NCI-H748 (cell line): ENCODE data around the gene SORT1.
"Not testable (repeated sequence)": the region's sequence is repeated elsewhere in the genome, so short reads cannot be mapped to it uniquely, and the experiment has no call there.

Source experiments
- DNase-seq: peaks from one replicate; lab custom pipeline; 2025; ENCODE audit not compliant: unreplicated experiment; lab: John Stamatoyannopoulos, UW

Gene SORT1

DNA sequence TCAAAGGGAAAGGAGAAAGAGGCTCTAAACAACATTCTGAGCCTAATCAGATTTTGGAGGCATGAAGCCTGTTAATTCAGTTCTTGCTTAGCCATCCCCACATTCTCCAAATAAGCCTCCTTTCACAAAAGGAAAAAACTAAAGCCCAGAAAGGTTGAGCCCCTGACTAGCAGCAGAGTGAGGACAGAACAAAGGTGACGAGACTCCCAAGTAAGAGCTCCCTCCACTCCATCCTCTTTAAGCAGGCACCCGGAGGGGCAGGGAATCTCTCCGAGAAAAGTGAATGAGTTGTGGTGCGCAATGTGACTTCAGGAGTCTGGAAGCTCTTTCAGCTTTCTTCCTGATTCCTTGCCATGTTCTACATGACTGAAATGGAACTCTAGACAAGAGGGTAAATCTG lies 47.5 kb downstream of the SORT1 start:
- DNase-seq = no peak

- no peak for DNase-seq
These were observed 50.2 kb downstream of the SORT1 start for GRCh38 chr1:109347511-109347910.

GRCh38 chr1:109341944-109342930 lies 55.5 kb downstream of the SORT1 start:
- no peak for DNase-seq

- no peak for DNase-seq
These were observed 59.1 kb downstream of the SORT1 start for GRCh38 chr1:109338608-109339007.

- DNase-seq = no peak
These were observed 59.6 kb downstream of the SORT1 start for GRCh38 chr1:109338091-109338490.

DNA sequence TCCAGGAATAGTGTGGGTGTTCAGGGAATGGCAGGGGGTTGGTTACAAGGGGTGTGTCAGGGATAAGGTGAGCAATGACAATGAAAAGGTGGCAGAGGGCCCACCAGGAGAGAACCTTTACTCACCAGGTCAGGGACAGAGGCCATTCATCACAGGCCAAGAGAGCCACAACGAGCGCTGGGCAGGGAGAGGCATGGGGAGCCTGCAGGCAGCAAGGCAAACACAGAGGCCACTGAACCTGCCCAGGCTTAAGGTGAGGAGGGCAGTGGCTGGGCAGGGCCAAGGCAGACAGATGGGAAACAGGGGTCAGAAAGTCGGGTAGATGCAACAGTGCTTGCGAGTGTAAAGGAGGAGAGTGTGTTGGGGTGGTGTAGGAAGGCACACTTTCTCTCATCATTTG lies 62.6 kb downstream of the SORT1 start:
- DNase-seq = no peak

- DNase-seq = peak; percentile 11
These were observed 66.6 kb downstream of the SORT1 start for GRCh38 chr1:109331113-109331512.

DNA sequence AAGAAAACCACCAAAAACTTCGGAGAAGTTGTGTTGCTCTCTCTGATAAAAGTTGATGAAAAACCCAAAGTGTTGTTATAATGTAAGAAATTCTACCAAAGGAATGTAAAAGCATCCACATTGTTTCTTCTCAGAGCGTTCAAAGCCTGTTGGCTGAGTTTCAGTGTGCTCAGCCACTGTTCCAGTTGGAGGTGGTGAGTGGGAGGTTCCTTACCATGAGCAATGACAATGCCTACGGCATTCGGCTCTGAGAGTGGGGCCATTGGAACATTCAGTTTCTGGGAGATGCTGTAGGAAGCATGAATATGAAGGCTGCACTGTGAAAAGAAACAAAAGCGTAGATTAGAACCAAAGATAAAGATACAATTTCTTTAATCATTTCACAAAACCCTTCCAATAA lies 70.4 kb downstream of the SORT1 start:
- DNase-seq = no peak

DNA sequence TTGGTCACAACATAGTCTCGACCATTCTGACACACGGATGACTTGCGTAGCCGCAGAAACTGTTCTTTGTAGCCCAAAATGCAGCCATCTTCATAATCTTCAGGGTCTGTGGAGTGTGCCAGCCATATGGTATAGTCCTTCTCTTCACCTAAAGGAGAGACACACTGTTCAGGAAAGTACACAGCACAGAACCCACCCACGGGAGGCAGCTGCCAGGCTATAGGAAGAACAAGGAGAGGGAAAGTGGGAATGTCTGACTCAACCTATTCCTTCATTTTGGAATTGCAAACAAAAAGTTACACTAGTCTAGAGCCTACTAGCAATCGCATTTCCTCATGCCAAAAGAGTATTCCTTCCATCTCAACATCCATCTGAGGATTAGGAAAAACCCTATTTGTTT lies 74.7 kb downstream of the SORT1 start:
- DNase-seq = no peak

DNA sequence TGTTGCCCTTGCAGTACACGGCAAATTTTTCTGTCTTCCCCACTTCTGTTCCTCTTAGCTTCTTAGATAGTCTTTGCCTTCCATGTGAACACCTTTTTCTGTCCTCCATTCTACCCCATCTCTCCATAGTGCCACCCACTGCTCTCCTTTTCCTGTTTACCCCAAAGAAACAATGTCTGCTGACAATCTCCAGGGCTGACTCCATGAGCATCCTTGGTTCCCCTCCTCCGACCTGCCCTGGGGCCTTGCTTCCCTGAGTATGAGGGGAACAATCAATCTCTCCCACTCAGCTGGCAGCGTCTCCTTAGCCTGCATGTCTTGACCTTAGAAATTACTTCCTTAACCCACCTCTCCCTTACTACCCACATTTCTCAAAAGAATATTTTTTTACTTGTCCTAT lies 78.6 kb downstream of the SORT1 start:
- no peak for DNase-seq

- no peak for DNase-seq
These were observed 81.2 kb downstream of the SORT1 start for GRCh38 chr1:109316506-109316905.

DNA sequence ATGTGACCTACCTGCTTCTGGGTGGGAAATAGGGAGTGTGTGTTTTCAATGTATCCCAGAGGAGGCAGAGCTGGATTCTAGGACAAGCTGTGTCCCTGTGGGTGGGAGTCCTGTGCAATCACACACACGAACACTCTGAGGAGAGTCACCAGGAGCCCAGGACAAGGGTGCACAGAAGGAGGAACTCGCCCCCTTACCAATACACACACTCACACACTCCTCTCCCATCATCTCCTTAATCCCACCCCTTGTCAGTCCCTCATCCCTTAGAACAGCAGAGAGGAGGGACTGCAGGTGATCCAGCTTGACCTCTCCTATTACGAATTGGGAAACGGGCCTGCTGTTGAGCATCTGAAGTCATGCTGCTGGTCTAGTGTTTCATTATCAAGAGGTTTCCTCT lies 82.4 kb downstream of the SORT1 start:
- DNase-seq = no peak

- no peak for DNase-seq
These were observed 82.9 kb downstream of the SORT1 start for GRCh38 chr1:109314795-109315194.

DNA sequence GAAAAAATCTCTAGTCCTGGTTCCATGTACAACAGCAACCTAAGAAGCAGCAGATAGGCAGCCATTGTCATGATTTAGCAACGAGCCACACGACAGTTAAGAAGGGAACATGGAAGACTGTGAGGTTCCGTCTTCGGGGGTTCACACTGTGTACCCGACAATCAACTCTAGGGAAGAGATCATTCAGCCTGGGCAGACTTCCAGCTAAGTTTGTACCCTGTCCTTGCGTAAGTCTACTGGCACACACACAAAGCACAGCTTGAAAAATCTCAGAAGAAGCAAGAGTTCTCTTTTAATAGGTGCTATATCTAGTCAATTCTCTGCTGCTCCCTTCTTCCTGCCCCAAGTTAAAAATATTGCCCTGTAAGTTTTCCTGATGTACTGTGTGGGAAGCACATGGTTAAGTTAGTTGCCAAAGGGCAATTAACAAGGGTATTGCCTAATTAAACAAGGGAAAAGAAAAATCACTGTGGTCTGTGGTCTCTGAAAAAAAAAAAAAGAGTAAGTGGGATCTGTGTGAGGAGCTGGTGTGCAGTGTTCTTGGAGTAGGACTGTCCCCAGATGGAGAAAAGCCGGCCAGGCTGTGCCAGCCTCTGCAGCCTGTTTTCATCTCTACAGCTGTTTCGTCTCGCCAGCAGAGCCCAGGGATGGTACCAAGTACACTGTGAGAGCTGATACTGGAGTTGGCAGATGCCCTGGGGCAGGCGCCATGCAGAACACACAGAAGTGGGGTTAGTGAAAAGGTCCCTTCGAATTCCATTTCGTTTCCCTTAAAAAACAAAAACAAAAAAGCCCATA lies 84.5 kb downstream of the SORT1 start:
- no peak for DNase-seq

DNA sequence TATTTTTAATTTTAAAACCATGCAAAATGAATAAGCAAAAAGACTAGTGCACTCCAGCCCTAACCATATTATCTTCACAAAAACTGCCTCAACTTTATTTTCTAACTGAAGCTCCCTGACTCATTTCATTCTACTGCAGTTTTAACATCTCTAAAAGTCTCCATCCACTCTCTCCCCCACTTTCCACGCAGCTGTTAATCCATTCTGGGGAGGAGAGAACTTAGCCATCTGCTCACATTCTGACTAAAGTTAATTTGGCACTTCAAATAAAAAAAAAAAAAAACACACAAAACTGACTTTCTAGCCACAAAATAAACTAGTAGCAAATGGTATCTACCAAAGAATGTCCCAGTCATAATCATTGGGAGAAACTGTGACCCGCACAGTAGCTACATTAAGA lies 85.5 kb downstream of the SORT1 start:
- no peak for DNase-seq

GRCh38 chr1:109309347-109309746 lies 88.4 kb downstream of the SORT1 start:
- DNase-seq = no peak

- DNase-seq = peak; percentile 41
These were observed 90.3 kb downstream of the SORT1 start for GRCh38 chr1:109307274-109308021.

- no peak for DNase-seq
These were observed 90.9 kb downstream of the SORT1 start, which contains the start of gene MYBPHL for GRCh38 chr1:109306832-109307273. Gene MYBPHL, minus strand, starts transcription at chr1:109307011. Its CDS starts 20 bp downstream, at chr1:109306991.

DNA sequence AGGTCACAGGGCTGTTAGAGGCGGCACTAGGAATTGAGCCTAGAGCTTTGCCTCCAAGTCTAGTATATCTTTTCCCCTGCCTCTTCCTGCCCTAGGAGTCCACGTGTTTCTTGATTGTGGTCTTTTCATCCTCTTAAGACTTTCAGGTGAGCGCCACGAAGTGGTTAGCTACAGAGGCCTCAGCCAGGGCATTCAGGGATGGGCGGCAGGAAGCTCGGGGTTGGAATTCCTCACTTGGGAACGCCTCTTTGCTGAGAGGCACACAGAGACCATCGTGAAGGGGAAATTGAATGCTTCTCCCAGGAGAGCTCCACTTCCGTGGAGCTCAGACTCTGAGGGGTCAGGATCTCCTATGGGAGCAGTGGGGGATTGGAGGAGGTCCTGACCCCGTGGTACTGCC lies 91.7 kb downstream of the SORT1 start:
- DNase-seq = not testable (repeated sequence)

DNA sequence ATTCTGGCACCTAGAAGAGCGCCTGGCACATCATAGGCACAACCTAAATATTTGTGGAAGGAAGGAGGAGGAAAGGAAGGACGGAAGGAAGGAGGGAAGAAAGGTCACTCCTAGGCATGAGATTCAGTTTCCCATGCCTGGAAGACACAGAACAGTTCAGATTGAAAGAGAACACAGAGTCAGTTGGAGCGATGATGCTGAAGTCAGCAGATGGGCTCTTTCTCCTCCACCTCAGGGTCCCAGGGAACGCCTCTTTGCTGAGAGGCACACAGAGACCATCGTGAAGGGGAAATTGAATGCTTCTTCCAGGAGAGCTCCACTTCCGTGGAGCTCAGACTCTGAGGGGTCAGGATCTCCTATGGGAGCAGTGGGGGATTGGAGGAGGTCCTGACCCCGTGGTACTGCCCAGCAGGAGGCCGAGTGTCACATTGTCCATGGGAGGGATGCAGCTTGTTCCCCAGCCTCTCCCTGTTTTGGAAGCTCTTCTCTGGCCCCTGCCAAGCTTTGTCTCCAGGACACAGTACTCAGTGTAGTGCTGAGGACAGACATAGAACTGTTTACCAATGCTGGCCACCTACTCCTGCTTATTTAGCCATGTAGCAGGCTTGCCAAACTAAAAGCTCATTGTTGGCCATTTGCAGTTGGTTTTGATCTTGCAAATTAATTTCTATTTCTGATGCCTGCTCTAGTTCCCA lies 93.3 kb downstream of the SORT1 start:
- no peak for DNase-seq
